ENCODE results near the gene TNFRSF19.
A peak's percentile ranks its signal among the peaks of the same experiment; 100 is the strongest.

Gene TNFRSF19

DNA sequence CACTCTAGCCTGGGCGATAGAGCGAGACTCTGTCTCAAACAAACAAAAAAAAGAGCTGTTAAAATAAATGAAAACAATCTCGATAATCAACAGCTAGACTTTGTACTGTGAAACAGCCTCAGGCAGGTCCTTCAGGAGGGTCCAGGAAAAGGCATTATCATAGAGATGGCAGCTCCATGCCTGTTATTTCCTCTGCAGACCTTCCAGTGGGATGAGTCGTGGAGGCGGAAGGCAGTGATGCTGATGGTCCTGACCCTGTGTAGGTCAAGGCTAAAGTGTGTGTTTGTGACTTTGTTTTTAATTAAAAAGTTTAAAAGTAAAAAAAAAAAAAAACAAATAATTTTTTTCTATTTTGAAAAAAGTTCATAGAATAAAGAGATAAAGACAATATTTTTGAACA, 117.4 kb downstream of the TNFRSF19 start:
- Histone ChIP-seq H3K4me1 (ENCODE audit: insufficient read depth, insufficient read length) (no peaks in the 10 kb centered on the region), H3K27me3 (ENCODE audit: insufficient read depth, insufficient read length) (no peaks in the 10 kb centered on the region), H3K4me3 (ENCODE audit: insufficient read length, low read depth) (no peak overlapping the region), H3K9ac (ENCODE audit: insufficient read length, low read depth) (no peak overlapping the region), H3K36me3 (ENCODE audit: insufficient read depth, insufficient read length, low read length) (no peaks in the 10 kb centered on the region), H3K9me3 (ENCODE audit: insufficient read depth, low read length) (peaks cover 21% of the 10 kb centered on the region)
- no peak for DNase-seq (ENCODE audit: low read depth, low spot score)
- TF ChIP-seq ZNF274 (IDR thresholded peaks at IDR 0.05; ENCODE audit: low read depth, low read length) = no peak
- TF ChIP-seq SUZ12 (IDR thresholded peaks at IDR 0.05; ENCODE audit: extremely low read depth, insufficient read depth, insufficient read length) = no peak
- TF ChIP-seq YY1 (IDR thresholded peaks at IDR 0.05; ENCODE audit: insufficient read depth, insufficient read length) = no peak

DNA sequence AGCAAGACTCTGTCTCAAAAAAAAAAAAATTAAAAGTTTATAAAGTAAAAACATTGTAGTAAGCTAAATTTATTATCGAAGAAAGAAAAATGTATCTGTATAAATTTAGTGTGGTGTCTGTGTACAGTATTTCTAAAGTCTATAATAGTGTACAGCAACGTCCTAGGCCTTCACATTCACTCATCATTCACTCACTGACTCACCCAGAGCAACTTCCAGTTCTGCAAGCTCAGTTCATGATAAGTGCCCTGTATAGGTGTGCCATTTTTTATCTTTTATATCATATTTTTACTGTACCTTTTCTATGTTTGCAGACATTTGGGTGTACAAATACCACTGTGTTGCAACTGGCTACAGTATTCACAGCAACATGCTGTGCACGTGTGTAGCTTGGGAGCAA, 118.1 kb downstream of the TNFRSF19 start:
- Histone ChIP-seq H3K9ac (ENCODE audit: insufficient read length, low read depth) (no peak overlapping the region), H3K9me3 (ENCODE audit: insufficient read depth, low read length) (peaks cover 17% of the 10 kb centered on the region), H3K4me3 (ENCODE audit: insufficient read length, low read depth) (no peak overlapping the region), H3K27me3 (ENCODE audit: insufficient read depth, insufficient read length) (no peaks in the 10 kb centered on the region), H3K36me3 (ENCODE audit: insufficient read depth, insufficient read length, low read length) (no peaks in the 10 kb centered on the region), H3K4me1 (ENCODE audit: insufficient read depth, insufficient read length) (no peaks in the 10 kb centered on the region)
- no peak for DNase-seq (ENCODE audit: low read depth, low spot score)
- no peak for TF ChIP-seq YY1 (IDR thresholded peaks at IDR 0.05; ENCODE audit: insufficient read depth, insufficient read length)
- no peak for TF ChIP-seq ZNF274 (IDR thresholded peaks at IDR 0.05; ENCODE audit: low read depth, low read length)
- no peak for TF ChIP-seq SUZ12 (IDR thresholded peaks at IDR 0.05; ENCODE audit: extremely low read depth, insufficient read depth, insufficient read length)

DNA sequence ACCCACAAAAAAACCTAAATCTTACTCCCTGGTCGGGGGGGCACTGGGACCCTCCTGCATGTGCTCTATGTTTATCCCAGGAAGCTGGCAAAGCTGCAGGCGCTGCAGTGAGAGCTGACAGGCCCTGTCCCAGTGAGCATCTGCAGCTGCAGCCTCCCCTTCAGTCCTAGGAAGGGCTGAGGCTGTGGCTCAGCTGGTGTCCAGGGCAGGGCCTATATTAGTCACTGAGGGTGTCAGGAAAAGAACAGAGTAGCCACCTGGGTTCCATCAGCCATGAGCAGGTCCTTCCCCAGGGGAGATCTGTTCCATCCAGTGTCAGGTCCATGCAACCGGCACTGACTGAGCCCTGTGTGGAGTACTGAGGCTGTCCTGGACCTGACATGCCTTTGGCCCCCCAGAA, 120.5 kb downstream of the TNFRSF19 start:
- Histone ChIP-seq H3K9ac (ENCODE audit: insufficient read length, low read depth) (no peak overlapping the region), H3K4me3 (ENCODE audit: insufficient read length, low read depth) (no peak overlapping the region), H3K36me3 (ENCODE audit: insufficient read depth, insufficient read length, low read length) (no peaks in the 10 kb centered on the region), H3K27me3 (ENCODE audit: insufficient read depth, insufficient read length) (no peaks in the 10 kb centered on the region), H3K4me1 (ENCODE audit: insufficient read depth, insufficient read length) (no peaks in the 10 kb centered on the region), H3K9me3 (ENCODE audit: insufficient read depth, low read length) (no peaks in the 10 kb centered on the region)
- no peak for TF ChIP-seq ZNF274 (IDR thresholded peaks at IDR 0.05; ENCODE audit: low read depth, low read length)
- no peak for TF ChIP-seq SUZ12 (IDR thresholded peaks at IDR 0.05; ENCODE audit: extremely low read depth, insufficient read depth, insufficient read length)
- no peak for TF ChIP-seq YY1 (IDR thresholded peaks at IDR 0.05; ENCODE audit: insufficient read depth, insufficient read length)
- DNase-seq (ENCODE audit: low read depth, low spot score) = no peak

DNA sequence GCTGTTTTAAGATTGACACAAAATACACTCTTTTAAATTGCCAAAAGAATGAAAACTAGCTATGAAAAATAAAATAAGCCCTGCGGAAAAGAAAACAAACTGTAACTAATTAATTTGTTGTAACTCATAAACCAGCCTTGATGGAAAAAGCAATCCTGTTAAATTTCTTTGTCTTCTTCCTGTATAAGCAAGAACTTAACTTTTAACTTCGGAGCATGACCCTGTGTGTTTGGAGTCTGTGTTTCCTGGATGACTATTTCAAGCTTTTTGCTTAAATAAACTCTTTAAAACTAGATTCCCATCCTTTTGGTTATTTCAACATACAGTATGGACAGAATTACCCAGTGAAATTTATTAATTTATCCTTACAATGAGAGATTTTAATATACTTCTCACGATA, 122.6 kb downstream of the TNFRSF19 start:
- no peak overlapping the region for H3K9ac ChIP-seq (ENCODE audit: insufficient read length, low read depth)
- DNase-seq (ENCODE audit: low read depth, low spot score) = no peak
- H3K4me3 ChIP-seq (ENCODE audit: insufficient read length, low read depth) = no peak overlapping the region
- H3K27me3 ChIP-seq (ENCODE audit: insufficient read depth, insufficient read length) = no peaks in the 10 kb centered on the region
- no peaks in the 10 kb centered on the region for H3K9me3 ChIP-seq (ENCODE audit: insufficient read depth, low read length)
- H3K36me3 ChIP-seq (ENCODE audit: insufficient read depth, insufficient read length, low read length) = no peaks in the 10 kb centered on the region
- peaks cover 2% of the 10 kb centered on the region for H3K4me1 ChIP-seq (ENCODE audit: insufficient read depth, insufficient read length)
- TF ChIP-seq ZNF274 (IDR thresholded peaks at IDR 0.05; ENCODE audit: low read depth, low read length) (no peak), YY1 (IDR thresholded peaks at IDR 0.05; ENCODE audit: insufficient read depth, insufficient read length) (no peak), SUZ12 (IDR thresholded peaks at IDR 0.05; ENCODE audit: extremely low read depth, insufficient read depth, insufficient read length) (no peak)

DNA sequence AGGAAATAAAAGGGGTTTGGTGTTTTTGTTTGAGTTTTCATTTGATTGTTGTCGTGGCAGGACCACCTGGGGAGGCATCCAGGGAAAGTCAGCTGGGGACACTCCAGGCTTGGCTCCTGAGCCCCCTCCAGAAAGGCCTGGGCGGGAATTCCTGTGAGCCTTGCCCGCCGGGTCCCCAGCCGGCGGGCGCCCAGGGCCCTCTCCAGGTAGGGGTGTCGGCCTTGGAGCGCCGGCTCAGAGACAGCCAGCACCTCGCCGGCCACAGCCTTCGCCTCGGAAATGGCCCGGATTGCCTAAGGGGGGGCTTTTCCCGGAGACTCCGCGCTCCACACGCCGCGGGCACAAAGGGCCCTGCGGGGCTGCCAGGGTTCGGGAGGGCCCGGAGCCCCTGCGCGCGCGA, 125.0 kb downstream of the TNFRSF19 start:
- H3K9me3 ChIP-seq (ENCODE audit: insufficient read depth, low read length) = no peaks in the 10 kb centered on the region
- H3K36me3 ChIP-seq (ENCODE audit: insufficient read depth, insufficient read length, low read length) = no peaks in the 10 kb centered on the region
- peaks cover 2% of the 10 kb centered on the region for H3K4me1 ChIP-seq (ENCODE audit: insufficient read depth, insufficient read length)
- TF ChIP-seq YY1 (IDR thresholded peaks at IDR 0.05; ENCODE audit: insufficient read depth, insufficient read length) (no peak), ZNF274 (IDR thresholded peaks at IDR 0.05; ENCODE audit: low read depth, low read length) (no peak), SUZ12 (IDR thresholded peaks at IDR 0.05; ENCODE audit: extremely low read depth, insufficient read depth, insufficient read length) (no peak)
- no peak overlapping the region for H3K4me3 ChIP-seq (ENCODE audit: insufficient read length, low read depth)
- no peaks in the 10 kb centered on the region for H3K27me3 ChIP-seq (ENCODE audit: insufficient read depth, insufficient read length)
- no peak overlapping the region for H3K9ac ChIP-seq (ENCODE audit: insufficient read length, low read depth)
- no peak for DNase-seq (ENCODE audit: low read depth, low spot score)

DNA sequence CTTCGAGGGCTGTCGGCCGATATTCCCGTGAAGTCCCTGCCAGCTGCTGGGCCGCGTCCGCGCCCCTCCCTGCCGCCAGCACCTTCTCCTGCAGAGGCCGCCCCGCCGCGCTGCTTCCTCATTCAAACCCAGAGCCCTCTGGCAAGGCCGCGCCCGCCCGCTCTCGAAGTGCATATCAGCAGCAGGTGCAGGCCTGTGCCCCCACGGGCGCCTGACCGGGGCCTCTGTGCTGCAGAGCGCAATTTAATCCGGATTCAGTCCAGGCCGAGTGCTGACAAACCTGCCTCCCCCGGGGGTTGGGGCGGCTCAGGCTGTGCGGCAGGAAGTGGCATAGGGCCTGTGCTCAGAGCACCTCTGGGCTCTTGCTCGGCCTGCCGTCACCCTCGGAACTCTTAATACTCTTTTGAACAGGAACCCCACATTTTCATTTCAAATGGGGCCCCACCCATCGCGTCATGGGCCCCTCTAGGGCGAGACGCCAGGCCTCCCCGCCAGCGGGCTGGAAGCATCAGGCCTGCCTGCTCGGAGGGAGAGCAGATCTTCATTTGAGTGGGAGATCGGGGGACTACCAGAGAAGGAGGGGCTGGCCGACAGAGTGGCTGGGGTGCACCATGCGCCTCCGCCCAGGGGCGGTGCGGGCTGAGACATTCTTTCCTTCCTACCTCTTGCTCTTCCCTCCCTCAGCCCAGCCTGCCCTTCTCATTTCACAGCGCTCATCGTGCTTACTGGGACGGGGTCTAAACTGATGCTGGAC, 125.7 kb downstream of the TNFRSF19 start:
- Histone ChIP-seq H3K9me3 (ENCODE audit: insufficient read depth, low read length) (no peaks in the 10 kb centered on the region), H3K9ac (ENCODE audit: insufficient read length, low read depth) (peak overlapping the region; percentile 26), H3K4me1 (ENCODE audit: insufficient read depth, insufficient read length) (peaks cover 2% of the 10 kb centered on the region), H3K36me3 (ENCODE audit: insufficient read depth, insufficient read length, low read length) (no peaks in the 10 kb centered on the region), H3K4me3 (ENCODE audit: insufficient read length, low read depth) (no peak overlapping the region), H3K27me3 (ENCODE audit: insufficient read depth, insufficient read length) (no peaks in the 10 kb centered on the region)
- no peak for DNase-seq (ENCODE audit: low read depth, low spot score)
- no peak for TF ChIP-seq SUZ12 (IDR thresholded peaks at IDR 0.05; ENCODE audit: extremely low read depth, insufficient read depth, insufficient read length)
- TF ChIP-seq YY1 (IDR thresholded peaks at IDR 0.05; ENCODE audit: insufficient read depth, insufficient read length) = no peak
- no peak for TF ChIP-seq ZNF274 (IDR thresholded peaks at IDR 0.05; ENCODE audit: low read depth, low read length)

DNA sequence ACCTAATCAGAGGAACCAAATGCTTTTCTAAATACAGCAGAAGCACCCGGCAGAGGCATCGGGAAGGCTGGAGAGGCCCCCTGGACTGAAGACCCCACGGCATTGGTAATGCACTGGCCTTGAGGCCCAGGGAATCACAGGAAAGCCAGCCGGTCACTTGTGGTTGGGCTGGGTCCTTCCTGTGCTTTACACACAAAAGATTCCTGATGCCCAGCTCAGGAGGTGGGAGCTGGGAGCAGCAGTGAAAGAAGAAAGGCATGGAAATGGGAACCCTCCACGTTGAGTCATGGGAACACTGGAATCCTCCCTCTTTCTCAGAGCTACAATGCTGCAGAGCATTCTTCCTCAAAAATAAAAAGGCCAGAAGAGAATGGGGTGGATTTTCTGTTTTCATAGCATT, 126.4 kb downstream of the TNFRSF19 start:
- peak; percentile 22 for DNase-seq (ENCODE audit: low read depth, low spot score)
- H3K27me3 ChIP-seq (ENCODE audit: insufficient read depth, insufficient read length) = no peaks in the 10 kb centered on the region
- TF ChIP-seq ZNF274 (IDR thresholded peaks at IDR 0.05; ENCODE audit: low read depth, low read length) = no peak
- TF ChIP-seq YY1 (IDR thresholded peaks at IDR 0.05; ENCODE audit: insufficient read depth, insufficient read length) = no peak
- no peak for TF ChIP-seq SUZ12 (IDR thresholded peaks at IDR 0.05; ENCODE audit: extremely low read depth, insufficient read depth, insufficient read length)
- H3K4me1 ChIP-seq (ENCODE audit: insufficient read depth, insufficient read length) = peaks cover 3% of the 10 kb centered on the region
- no peak overlapping the region for H3K9ac ChIP-seq (ENCODE audit: insufficient read length, low read depth)
- H3K36me3 ChIP-seq (ENCODE audit: insufficient read depth, insufficient read length, low read length) = no peaks in the 10 kb centered on the region
- H3K9me3 ChIP-seq (ENCODE audit: insufficient read depth, low read length) = no peaks in the 10 kb centered on the region
- no peak overlapping the region for H3K4me3 ChIP-seq (ENCODE audit: insufficient read length, low read depth)

All from NT2/D1 (cell line).